Endothelial cell (in vitro differentiated cells): ENCODE data around the gene ROPN1L. TPM values are rescaled to one million over a fixed set of nuclear protein-coding genes. Genes with fewer than 3 reads are reported as not detected.

Experiments used
- DNase-seq: peaks from one replicate; pipeline ENCODE4 v3.0.0; 2021; ENCODE audit warnings: low spot score
- H3K27ac Mint-ChIP-seq: one replicate; pipeline ENCODE4 v1.8.0; 2021; ENCODE audit warnings: mixed read lengths, inconsistent platforms; ENCODE audit not compliant: unreplicated experiment
- H3K27me3 Mint-ChIP-seq: one replicate; pipeline ENCODE4 v1.8.0; 2021; ENCODE audit warnings: mild to moderate bottlenecking, moderate library complexity, mixed read lengths, inconsistent platforms; ENCODE audit not compliant: unreplicated experiment
- H3K36me3 Mint-ChIP-seq: one replicate; pipeline ENCODE4 v1.8.0; 2021; ENCODE audit warnings: mild to moderate bottlenecking, low read depth, mixed read lengths, inconsistent platforms; ENCODE audit not compliant: unreplicated experiment
- H3K4me1 Mint-ChIP-seq: one replicate; pipeline ENCODE4 v1.8.0; 2021; ENCODE audit warnings: mild to moderate bottlenecking, mixed read lengths, inconsistent platforms; ENCODE audit not compliant: unreplicated experiment
- H3K4me3 Mint-ChIP-seq: one replicate; pipeline ENCODE4 v1.8.0; 2021; ENCODE audit warnings: mild to moderate bottlenecking, mixed read lengths, inconsistent platforms; ENCODE audit not compliant: unreplicated experiment
- H3K9me3 Mint-ChIP-seq: one replicate; pipeline ENCODE4 v1.8.0; 2021; ENCODE audit warnings: mixed read lengths, inconsistent platforms; ENCODE audit not compliant: unreplicated experiment
- CTCF ChIP-seq: fragments of 200-600 bp; sonication (generic); IDR thresholded peaks from one replicate; pipeline ENCODE4 v1.5.0; 2021; ENCODE audit warnings: antibody characterized with exemption; ENCODE audit not compliant: unreplicated experiment
- total RNA-seq: library from RNA; stranded (reverse); fragmentation: NEBNext Ultra II Directional; extraction: Animal tissue kit (Norgen Biotek cat#: 25700); gene quantifications from one replicate; pipeline ENCODE4 v1.2.1, GENCODE V29; 2021; ENCODE audit not compliant: unreplicated experiment

ROPN1L gene
- total RNA-seq, 1 donor from 2014 or later: 4.0 TPM

GRCh38 chr5:10456583-10457420 lies 15.1 kb downstream of the ROPN1L start:
- TF ChIP-seq CTCF: no peak
- H3K27me3 Mint-ChIP-seq: peaks cover 15% of the 10 kb centered on the region
- no peak for DNase-seq
- no peak overlapping the region for H3K4me3 Mint-ChIP-seq
- H3K27ac Mint-ChIP-seq: peak overlapping the region; percentile 0
- H3K4me1 Mint-ChIP-seq: peaks cover 49% of the 10 kb centered on the region
- H3K36me3 Mint-ChIP-seq: peaks cover 4% of the 10 kb centered on the region
- H3K9me3 Mint-ChIP-seq: no peaks in the 10 kb centered on the region

GRCh38 chr5:10457682-10458574 lies 16.2 kb downstream of the ROPN1L start:
- TF ChIP-seq CTCF: no peak
- Mint-ChIP-seq H3K9me3 (no peaks in the 10 kb centered on the region), H3K27ac (peak overlapping the region; percentile 61), H3K4me3 (no peak overlapping the region), H3K36me3 (no peaks in the 10 kb centered on the region), H3K4me1 (peaks cover 51% of the 10 kb centered on the region), H3K27me3 (peaks cover 14% of the 10 kb centered on the region)
- DNase-seq: peak; percentile 50

GRCh38 chr5:10459080-10460055 lies 17.7 kb downstream of the ROPN1L start:
- Mint-ChIP-seq H3K27ac (peak overlapping the region; percentile 14), H3K4me3 (no peak overlapping the region), H3K27me3 (peaks cover 21% of the 10 kb centered on the region), H3K36me3 (peaks cover 6% of the 10 kb centered on the region), H3K9me3 (no peaks in the 10 kb centered on the region), H3K4me1 (peaks cover 51% of the 10 kb centered on the region)
- DNase-seq: no peak
- TF ChIP-seq CTCF: no peak

GRCh38 chr5:10460252-10460906 lies 18.7 kb downstream of the ROPN1L start:
- no peak for TF ChIP-seq CTCF
- peaks cover 8% of the 10 kb centered on the region for H3K36me3 Mint-ChIP-seq
- no peak overlapping the region for H3K4me3 Mint-ChIP-seq
- H3K4me1 Mint-ChIP-seq: peaks cover 42% of the 10 kb centered on the region
- H3K27ac Mint-ChIP-seq: no peak overlapping the region
- DNase-seq: no peak
- H3K9me3 Mint-ChIP-seq: no peaks in the 10 kb centered on the region
- H3K27me3 Mint-ChIP-seq: peaks cover 21% of the 10 kb centered on the region
